ENCODE data around the gene TXNDC12. TPM values are rescaled to one million over a fixed set of nuclear protein-coding genes. Genes with fewer than 3 reads are reported as not detected.

Gene TXNDC12
- total and polyA plus RNA-seq, 9 of the 15 experiments (the other 6 are each of a cell fraction or from before 2014, with no cell fraction given), result 17.0 to 60.8 (median 37.8) TPM

DNA sequence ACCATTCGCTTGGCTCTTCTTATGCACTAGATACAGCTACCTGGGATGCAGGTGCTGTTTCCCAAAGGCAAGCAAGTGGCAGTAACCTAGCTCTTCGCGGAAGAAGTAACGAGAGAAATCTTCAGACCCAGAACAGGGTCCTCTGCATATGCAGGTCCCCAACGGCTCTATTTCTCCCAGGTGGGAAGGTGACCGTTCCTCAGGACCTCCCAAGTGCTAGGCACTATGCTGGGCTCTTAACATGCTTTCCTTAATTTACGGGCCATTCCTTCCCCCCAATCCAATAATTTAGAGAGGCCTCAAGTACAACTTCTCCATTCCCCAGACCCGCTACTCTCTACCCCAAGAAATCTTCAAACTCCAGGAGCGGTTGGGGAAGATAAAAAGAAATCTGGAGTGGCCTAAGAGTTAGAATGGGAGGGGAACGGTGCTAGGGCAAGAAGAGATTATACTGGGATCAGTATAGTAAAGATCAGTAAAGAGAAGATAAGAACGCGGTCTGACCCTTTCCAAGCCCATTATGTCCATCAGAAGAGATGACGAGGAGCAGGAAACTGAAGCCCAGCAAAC, 410 bp downstream of the TXNDC12 start (continued):
- TF ChIP-seq SMARCE1 (IDR thresholded peaks at IDR 0.05) (no peak), ZNF232 (CRISPR knock-in tag; IDR thresholded peaks at IDR 0.05) (no peak), XRCC3 (IDR thresholded peaks at IDR 0.05) (no peak), KHSRP (IDR thresholded peaks at IDR 0.05) (no peak), NCOA4 (IDR thresholded peaks at IDR 0.05; ENCODE audit: partially characterized antibody) (no peak), POLR2H (tag; IDR thresholded peaks at IDR 0.05; ENCODE audit: low read depth) (no peak), RCOR1 (IDR thresholded peaks at IDR 0.05; ENCODE audit: borderline replicate concordance in 1 of 2, low read depth in 2 of 2, low read length in 2 of 2) (peak in 1 of 2 experiments; percentile 53; a peak in 1 of 4 replicates), POLR2G (IDR thresholded peaks at IDR 0.05; ENCODE audit: low read depth, low read length) (no peak), ZNF212 (CRISPR knock-in tag; IDR thresholded peaks at IDR 0.05) (no peak), MCM7 (IDR thresholded peaks at IDR 0.05) (no peak), EP400 (IDR thresholded peaks at IDR 0.05) (no peak), ZNF165 (CRISPR knock-in tag; IDR thresholded peaks at IDR 0.05; ENCODE audit: borderline replicate concordance) (no peak), HDGF (IDR thresholded peaks at IDR 0.05) (no peak), FIP1L1 (IDR thresholded peaks at IDR 0.05; ENCODE audit: low read depth, low read length, poor library complexity, severe bottlenecking) (no peak), ZNF224 (CRISPR knock-in tag; IDR thresholded peaks at IDR 0.05) (no peak), PTTG1 (tag; IDR thresholded peaks at IDR 0.05; ENCODE audit: low read depth) (no peak), ARHGAP35 (IDR thresholded peaks at IDR 0.05; ENCODE audit: partially characterized antibody) (no peak), TEAD4 (IDR thresholded peaks at IDR 0.05; ENCODE audit: low read length) (peak; percentile 51; the same call in 1 of the 2 replicates), TEAD4 (CRISPR knock-in tag; IDR thresholded peaks at IDR 0.05; ENCODE audit: borderline replicate concordance) (no peak), TSC22D4 (tag; IDR thresholded peaks at IDR 0.05) (no peak)
- TF ChIP-seq, protein P1, sequence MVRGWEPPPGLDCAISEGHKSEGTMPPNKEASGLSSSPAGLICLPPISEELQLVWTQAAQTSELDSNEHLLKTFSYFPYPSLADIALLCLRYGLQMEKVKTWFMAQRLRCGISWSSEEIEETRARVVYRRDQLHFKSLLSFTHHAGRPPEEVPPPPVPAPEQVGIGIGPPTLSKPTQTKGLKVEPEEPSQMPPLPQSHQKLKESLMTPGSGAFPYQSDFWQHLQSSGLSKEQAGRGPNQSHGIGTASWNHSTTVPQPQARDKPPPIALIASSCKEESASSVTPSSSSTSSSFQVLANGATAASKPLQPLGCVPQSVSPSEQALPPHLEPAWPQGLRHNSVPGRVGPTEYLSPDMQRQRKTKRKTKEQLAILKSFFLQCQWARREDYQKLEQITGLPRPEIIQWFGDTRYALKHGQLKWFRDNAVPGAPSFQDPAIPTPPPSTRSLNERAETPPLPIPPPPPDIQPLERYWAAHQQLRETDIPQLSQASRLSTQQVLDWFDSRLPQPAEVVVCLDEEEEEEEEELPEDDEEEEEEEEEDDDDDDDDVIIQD (CRISPR knock-in tag; IDR thresholded peaks at IDR 0.05), result no peak
- TF ChIP-seq, protein P2, sequence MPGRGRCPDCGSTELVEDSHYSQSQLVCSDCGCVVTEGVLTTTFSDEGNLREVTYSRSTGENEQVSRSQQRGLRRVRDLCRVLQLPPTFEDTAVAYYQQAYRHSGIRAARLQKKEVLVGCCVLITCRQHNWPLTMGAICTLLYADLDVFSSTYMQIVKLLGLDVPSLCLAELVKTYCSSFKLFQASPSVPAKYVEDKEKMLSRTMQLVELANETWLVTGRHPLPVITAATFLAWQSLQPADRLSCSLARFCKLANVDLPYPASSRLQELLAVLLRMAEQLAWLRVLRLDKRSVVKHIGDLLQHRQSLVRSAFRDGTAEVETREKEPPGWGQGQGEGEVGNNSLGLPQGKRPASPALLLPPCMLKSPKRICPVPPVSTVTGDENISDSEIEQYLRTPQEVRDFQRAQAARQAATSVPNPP (IDR thresholded peaks at IDR 0.05; ENCODE audit: borderline replicate concordance, insufficient read depth, insufficient read length), result no peak
- TF ChIP-seq, protein P3, sequence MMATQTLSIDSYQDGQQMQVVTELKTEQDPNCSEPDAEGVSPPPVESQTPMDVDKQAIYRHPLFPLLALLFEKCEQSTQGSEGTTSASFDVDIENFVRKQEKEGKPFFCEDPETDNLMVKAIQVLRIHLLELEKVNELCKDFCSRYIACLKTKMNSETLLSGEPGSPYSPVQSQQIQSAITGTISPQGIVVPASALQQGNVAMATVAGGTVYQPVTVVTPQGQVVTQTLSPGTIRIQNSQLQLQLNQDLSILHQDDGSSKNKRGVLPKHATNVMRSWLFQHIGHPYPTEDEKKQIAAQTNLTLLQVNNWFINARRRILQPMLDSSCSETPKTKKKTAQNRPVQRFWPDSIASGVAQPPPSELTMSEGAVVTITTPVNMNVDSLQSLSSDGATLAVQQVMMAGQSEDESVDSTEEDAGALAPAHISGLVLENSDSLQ (IDR thresholded peaks at IDR 0.05), result no peak
- TF ChIP-seq, protein P4, sequence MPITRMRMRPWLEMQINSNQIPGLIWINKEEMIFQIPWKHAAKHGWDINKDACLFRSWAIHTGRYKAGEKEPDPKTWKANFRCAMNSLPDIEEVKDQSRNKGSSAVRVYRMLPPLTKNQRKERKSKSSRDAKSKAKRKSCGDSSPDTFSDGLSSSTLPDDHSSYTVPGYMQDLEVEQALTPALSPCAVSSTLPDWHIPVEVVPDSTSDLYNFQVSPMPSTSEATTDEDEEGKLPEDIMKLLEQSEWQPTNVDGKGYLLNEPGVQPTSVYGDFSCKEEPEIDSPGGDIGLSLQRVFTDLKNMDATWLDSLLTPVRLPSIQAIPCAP (CRISPR knock-in tag; IDR thresholded peaks at IDR 0.05; ENCODE audit: borderline replicate concordance), result no peak
- TF ChIP-seq, protein P5, sequence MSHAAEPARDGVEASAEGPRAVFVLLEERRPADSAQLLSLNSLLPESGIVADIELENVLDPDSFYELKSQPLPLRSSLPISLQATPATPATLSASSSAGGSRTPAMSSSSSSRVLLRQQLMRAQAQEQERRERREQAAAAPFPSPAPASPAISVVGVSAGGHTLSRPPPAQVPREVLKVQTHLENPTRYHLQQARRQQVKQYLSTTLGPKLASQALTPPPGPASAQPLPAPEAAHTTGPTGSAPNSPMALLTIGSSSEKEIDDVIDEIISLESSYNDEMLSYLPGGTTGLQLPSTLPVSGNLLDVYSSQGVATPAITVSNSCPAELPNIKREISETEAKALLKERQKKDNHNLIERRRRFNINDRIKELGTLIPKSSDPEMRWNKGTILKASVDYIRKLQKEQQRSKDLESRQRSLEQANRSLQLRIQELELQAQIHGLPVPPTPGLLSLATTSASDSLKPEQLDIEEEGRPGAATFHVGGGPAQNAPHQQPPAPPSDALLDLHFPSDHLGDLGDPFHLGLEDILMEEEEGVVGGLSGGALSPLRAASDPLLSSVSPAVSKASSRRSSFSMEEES (CRISPR knock-in tag; IDR thresholded peaks at IDR 0.05), result no peak
